ENCODE results near the gene GARIN5A. TPM values are rescaled to one million over a fixed set of nuclear protein-coding genes. Genes with fewer than 3 reads are reported as not detected.

GARIN5A gene
- polyA plus RNA-seq, 1 donor (not counting 4 experiments of a cell fraction or from before 2014, with no cell fraction given), result 0.37 TPM

GRCh38 chr19:50464348-50464747, 12.3 kb downstream of the GARIN5A start:
- Histone ChIP-seq H3K36me3 (ENCODE audit: control insufficient read depth in 2 of 2, extremely low read depth in 1 of 2, insufficient read depth in 2 of 2, low read length in 2 of 2) (no peaks in the 10 kb centered on the region), H3K9me3 (ENCODE audit: control insufficient read depth, low read depth, low read length) (no peaks in the 10 kb centered on the region), H3K4me2 (ENCODE audit: control insufficient read depth, extremely low read depth, insufficient read depth, low read depth, low read length) (no peak overlapping the region), H3K4me3 (ENCODE audit: control insufficient read depth in 2 of 3, extremely low read depth in 1 of 3, insufficient read depth in 2 of 3, low read depth in 1 of 3, low read length in 3 of 3) (no peak overlapping the region), H3K9me1 (ENCODE audit: control insufficient read depth, extremely low read depth, insufficient read depth, low read length) (no peaks in the 10 kb centered on the region), H4K20me1 (ENCODE audit: control insufficient read depth, extremely low read depth, insufficient read depth, low read length) (no peaks in the 10 kb centered on the region), H2AFZ (ENCODE audit: control insufficient read depth, low read length) (no peak overlapping the region), H3K9ac (ENCODE audit: control insufficient read depth, extremely low read depth, insufficient read depth, low read length) (no peak overlapping the region), H3K27ac (ENCODE audit: control insufficient read depth, insufficient read depth, low read length) (no peak overlapping the region), H3K79me2 (ENCODE audit: control insufficient read depth, insufficient read depth, low read length) (no peaks in the 10 kb centered on the region), H3K4me1 (ENCODE audit: control insufficient read depth, extremely low read depth, insufficient read depth, low read length) (no peaks in the 10 kb centered on the region), H3K27me3 (ENCODE audit: control insufficient read depth, extremely low read depth, insufficient read depth, low read length) (peaks cover 11% of the 10 kb centered on the region)
- DNase-seq (ENCODE audit: low read depth, low spot score) (no peak), FAIRE-seq (no peak)
- TF ChIP-seq, protein P1, sequence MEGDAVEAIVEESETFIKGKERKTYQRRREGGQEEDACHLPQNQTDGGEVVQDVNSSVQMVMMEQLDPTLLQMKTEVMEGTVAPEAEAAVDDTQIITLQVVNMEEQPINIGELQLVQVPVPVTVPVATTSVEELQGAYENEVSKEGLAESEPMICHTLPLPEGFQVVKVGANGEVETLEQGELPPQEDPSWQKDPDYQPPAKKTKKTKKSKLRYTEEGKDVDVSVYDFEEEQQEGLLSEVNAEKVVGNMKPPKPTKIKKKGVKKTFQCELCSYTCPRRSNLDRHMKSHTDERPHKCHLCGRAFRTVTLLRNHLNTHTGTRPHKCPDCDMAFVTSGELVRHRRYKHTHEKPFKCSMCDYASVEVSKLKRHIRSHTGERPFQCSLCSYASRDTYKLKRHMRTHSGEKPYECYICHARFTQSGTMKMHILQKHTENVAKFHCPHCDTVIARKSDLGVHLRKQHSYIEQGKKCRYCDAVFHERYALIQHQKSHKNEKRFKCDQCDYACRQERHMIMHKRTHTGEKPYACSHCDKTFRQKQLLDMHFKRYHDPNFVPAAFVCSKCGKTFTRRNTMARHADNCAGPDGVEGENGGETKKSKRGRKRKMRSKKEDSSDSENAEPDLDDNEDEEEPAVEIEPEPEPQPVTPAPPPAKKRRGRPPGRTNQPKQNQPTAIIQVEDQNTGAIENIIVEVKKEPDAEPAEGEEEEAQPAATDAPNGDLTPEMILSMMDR (optimal IDR thresholded peaks at IDR 0.05 in 1 of 3, IDR thresholded peaks at IDR 0.05 in 1 of 3, conservative IDR thresholded peaks at IDR 0.05 in 1 of 3; ENCODE audit: extremely low read depth in 1 of 3, insufficient read depth in 2 of 3, low read length in 3 of 3), result no peak
- no peak for TF ChIP-seq EZH2 (IDR thresholded peaks at IDR 0.05; ENCODE audit: low read length)
- dilution Hi-C loops (cut with MboI; ENCODE audit: extremely low pct_ligation_motif_present, low sequenced_read_pairs), result no loop called here

GRCh38 chr19:50462970-50463369, 13.7 kb downstream of the GARIN5A start:
- Histone ChIP-seq H3K9me3 (ENCODE audit: control insufficient read depth, low read depth, low read length) (no peaks in the 10 kb centered on the region), H3K4me3 (ENCODE audit: control insufficient read depth in 2 of 3, extremely low read depth in 1 of 3, insufficient read depth in 2 of 3, low read depth in 1 of 3, low read length in 3 of 3) (no peak overlapping the region), H3K79me2 (ENCODE audit: control insufficient read depth, insufficient read depth, low read length) (no peaks in the 10 kb centered on the region), H3K4me2 (ENCODE audit: control insufficient read depth, extremely low read depth, insufficient read depth, low read depth, low read length) (no peak overlapping the region), H3K9me1 (ENCODE audit: control insufficient read depth, extremely low read depth, insufficient read depth, low read length) (no peaks in the 10 kb centered on the region), H3K27me3 (ENCODE audit: control insufficient read depth, extremely low read depth, insufficient read depth, low read length) (peaks cover 11% of the 10 kb centered on the region), H3K9ac (ENCODE audit: control insufficient read depth, extremely low read depth, insufficient read depth, low read length) (no peak overlapping the region), H4K20me1 (ENCODE audit: control insufficient read depth, extremely low read depth, insufficient read depth, low read length) (no peaks in the 10 kb centered on the region), H3K4me1 (ENCODE audit: control insufficient read depth, extremely low read depth, insufficient read depth, low read length) (no peaks in the 10 kb centered on the region), H2AFZ (ENCODE audit: control insufficient read depth, low read length) (no peak overlapping the region), H3K36me3 (ENCODE audit: control insufficient read depth in 2 of 2, extremely low read depth in 1 of 2, insufficient read depth in 2 of 2, low read length in 2 of 2) (no peaks in the 10 kb centered on the region), H3K27ac (ENCODE audit: control insufficient read depth, insufficient read depth, low read length) (no peak overlapping the region)
- FAIRE-seq (no peak), DNase-seq (ENCODE audit: low read depth, low spot score) (no peak)
- no peak for TF ChIP-seq EZH2 (IDR thresholded peaks at IDR 0.05; ENCODE audit: low read length)
- TF ChIP-seq, protein P1 (optimal IDR thresholded peaks at IDR 0.05 in 1 of 3, IDR thresholded peaks at IDR 0.05 in 1 of 3, conservative IDR thresholded peaks at IDR 0.05 in 1 of 3; ENCODE audit: extremely low read depth in 1 of 3, insufficient read depth in 2 of 3, low read length in 3 of 3), result no peak
- dilution Hi-C loops (cut with MboI; ENCODE audit: extremely low pct_ligation_motif_present, low sequenced_read_pairs), result no loop called here
